GM20000 (cell line): Measurements from ENCODE around the gene AOPEP.

ENCODE experiments used
- DNase-seq: peaks from one replicate; pipeline ENCODE4 v3.0.0; 2012; ENCODE audit warnings: low spot score
- CTCF ChIP-seq: IDR thresholded peaks from 2 replicates; pipeline ENCODE4 v1.5.1; 2012; ENCODE audit warnings: mild to moderate bottlenecking, control low read depth; ENCODE audit errors: extremely low read depth, missing control alignments

The AOPEP gene

GRCh38 chr9:94801234-94801633 lies 74.7 kb downstream of the AOPEP start:
- DNase-seq: no peak

GRCh38 chr9:94801681-94802080 lies 75.2 kb downstream of the AOPEP start:
- TF ChIP-seq CTCF: no peak
- DNase-seq: no peak

More at GRCh38 chr9:94801234-94801633, 74.7 kb downstream of the AOPEP start:
- no peak for TF ChIP-seq CTCF

GRCh38 chr9:94802251-94802650 lies 75.8 kb downstream of the AOPEP start:
- no peak for DNase-seq
- TF ChIP-seq CTCF: no peak

- peak; percentile 64 for DNase-seq
- TF ChIP-seq CTCF: no peak
Observed at GRCh38 chr9:94802793-94803192, 76.3 kb downstream of the AOPEP start.

- no peak for TF ChIP-seq CTCF
- no peak for DNase-seq
Observed at GRCh38 chr9:94804316-94804715, 77.8 kb downstream of the AOPEP start.

- no peak for DNase-seq
- TF ChIP-seq CTCF: no peak
Observed at GRCh38 chr9:94805051-94805489, 78.6 kb downstream of the AOPEP start.

- DNase-seq: no peak
- no peak for TF ChIP-seq CTCF
Observed at GRCh38 chr9:94805585-94805984, 79.1 kb downstream of the AOPEP start.
